Superior temporal gyrus (tissue), 1 donor: ENCODE measurements around the gene EVI5L.

Experiments used
- DNase-seq: peaks from one replicate; pipeline ENCODE4 v3.0.0-alpha.2; 2016; ENCODE audit errors: extremely low spot score

EVI5L gene

GRCh38 chr19:7859831-7860713 lies 30.1 kb downstream of the EVI5L start:
- DNase-seq: no peak

GRCh38 chr19:7860714-7861618 lies 30.9 kb downstream of the EVI5L start:
- peak; percentile 70 for DNase-seq

- no peak for DNase-seq
These were observed 31.8 kb downstream of the EVI5L start for GRCh38 chr19:7861619-7862412.

GRCh38 chr19:7862413-7862951 lies 32.5 kb downstream of the EVI5L start:
- DNase-seq: no peak

- DNase-seq: no peak
These were observed 33.3 kb downstream of the EVI5L start for GRCh38 chr19:7863157-7863970.

GRCh38 chr19:7863971-7864689 lies 34.1 kb downstream of the EVI5L start:
- DNase-seq: no peak

- DNase-seq: no peak
These were observed 34.7 kb downstream of the EVI5L start for GRCh38 chr19:7864690-7865074.

- DNase-seq: no peak
These were observed 35.4 kb downstream of the EVI5L start for GRCh38 chr19:7865262-7865911.

GRCh38 chr19:7866399-7867091 lies 36.5 kb downstream of the EVI5L start:
- no peak for DNase-seq

- no peak for DNase-seq
These were observed 37.2 kb downstream of the EVI5L start for GRCh38 chr19:7867092-7867844.

GRCh38 chr19:7868326-7868670 lies 38.3 kb downstream of the EVI5L start:
- no peak for DNase-seq

- DNase-seq: peak; percentile 67
These were observed 38.8 kb downstream of the EVI5L start for GRCh38 chr19:7868671-7869452.

- no peak for DNase-seq
These were observed 39.5 kb downstream of the EVI5L start for GRCh38 chr19:7869453-7869909.

GRCh38 chr19:7869910-7870511 lies 40.0 kb downstream of the EVI5L start:
- no peak for DNase-seq

GRCh38 chr19:7870571-7871436 lies 40.8 kb downstream of the EVI5L start:
- no peak for DNase-seq
